T-cell (primary cell): ENCODE measurements around the gene LIPT2. TPM values are rescaled to one million over a fixed set of nuclear protein-coding genes. Genes with fewer than 3 reads are reported as not detected.

Source experiments
- ATAC-seq, 4 experiments: fragments of 200-7000 bp in 3 of 4; fragments of 150-1000 bp in 1 of 4; cut with Tn5 transposase; replicated peaks in 1 of 4; 1 replicate in 3 of 4; 2 replicates in 1 of 4; pipeline ENCODE4 v1.10.0; 2021; ENCODE audit warnings: moderate library complexity in 3 of 4, mild to moderate bottlenecking in 2 of 4, moderate number of reproducible peaks in 1 of 4
- CTCF ChIA-PET, 2 donors: fragments of 300-600 bp; sonication (Branson Sonifier 250); formaldehyde crosslinking; loops; one replicate each; lab custom pipeline; 2022; ENCODE audit warnings: antibody characterized with exemption in 2 of 2; lab: Charles Lee
- POLR2A ChIA-PET, 2 donors: fragments of 300-600 bp; sonication (Branson Sonifier 250); formaldehyde crosslinking; loops; one replicate each; lab custom pipeline; 2022; ENCODE audit warnings: antibody characterized with exemption in 2 of 2; lab: Charles Lee
- DNase-seq, 35 experiments: peaks; one replicate each; pipeline versions ENCODE4 v3.0.0 to v3.0.0-alpha.2; 2013 to 2023
- H3K27ac ChIP-seq: one replicate; pipeline ENCODE4 v1.5.1; 2013; ENCODE audit warnings: low read length
- H3K27me3 ChIP-seq, 2 experiments: replicated peaks in 1 of 2; 1 replicate in 1 of 2; 2 replicates in 1 of 2; pipeline versions ENCODE4 v1.6.1 to v1.7.0; 2013; ENCODE audit warnings: low read length in 1 of 2, mixed read lengths in 1 of 2; ENCODE audit not compliant: control insufficient read depth in 2 of 2, insufficient read depth in 2 of 2; ENCODE audit errors: extremely low read depth in 1 of 2
- H3K36me3 ChIP-seq, 2 donors: 1 replicate in 1 of 2; 2 replicates in 1 of 2; pipeline versions ENCODE4 v1.6.1 to v1.7.0; 2013; ENCODE audit warnings: low read length in 1 of 2; ENCODE audit not compliant: control insufficient read depth in 2 of 2, insufficient read depth in 1 of 2; ENCODE audit errors: extremely low read depth in 1 of 2
- H3K4me1 ChIP-seq, 2 experiments: 1 replicate in 1 of 2; 2 replicates in 1 of 2; pipeline versions ENCODE4 v1.6.1 to v1.7.0; 2013; ENCODE audit warnings: low read length in 2 of 2, mixed read lengths in 1 of 2; ENCODE audit not compliant: insufficient read depth in 2 of 2, control insufficient read depth in 1 of 2; ENCODE audit errors: extremely low read depth in 1 of 2
- H3K4me3 ChIP-seq, 2 donors: 1 replicate in 1 of 2; 2 replicates in 1 of 2; pipeline versions ENCODE4 v1.5.1 to v1.7.0; 2013; ENCODE audit warnings: mild to moderate bottlenecking in 2 of 2, low read length in 1 of 2, moderate library complexity in 1 of 2; ENCODE audit not compliant: control insufficient read depth in 1 of 2; ENCODE audit errors: extremely low read depth in 1 of 2
- H3K9me3 ChIP-seq: 2 replicates; pipeline ENCODE4 v1.7.0; 2013
- H3K27ac Mint-ChIP-seq, 2 donors: one replicate each; pipeline ENCODE4 v1.8.0; 2020 to 2021; ENCODE audit warnings: mild to moderate bottlenecking in 2 of 2, mixed read lengths in 2 of 2
- H3K27me3 Mint-ChIP-seq, 2 donors: one replicate each; pipeline ENCODE4 v1.8.0; 2021 to 2022; ENCODE audit warnings: mixed read lengths in 2 of 2
- H3K36me3 Mint-ChIP-seq: one replicate; pipeline ENCODE4 v1.8.0; 2021; ENCODE audit warnings: mixed read lengths
- H3K4me1 Mint-ChIP-seq, 3 donors: one replicate each; pipeline ENCODE4 v1.8.0; 2020 to 2022; ENCODE audit warnings: mixed read lengths in 3 of 3, mild to moderate bottlenecking in 1 of 3
- H3K4me3 Mint-ChIP-seq, 3 donors: one replicate each; pipeline ENCODE4 v1.8.0; 2020 to 2022; ENCODE audit warnings: mild to moderate bottlenecking in 3 of 3, mixed read lengths in 3 of 3, moderate library complexity in 3 of 3
- H3K9me3 Mint-ChIP-seq, 3 donors: one replicate each; pipeline ENCODE4 v1.8.0; 2020 to 2022; ENCODE audit warnings: mixed read lengths in 3 of 3
- WGBS: methylation state at CpG from one replicate; pipeline ENCODE4 v1.1.5; 2013; ENCODE audit warnings: missing lambda C conversion rate; ENCODE audit not compliant: insufficient coverage; 5-methylcytosine and 5-hydroxymethylcytosine counted together
- total RNA-seq, 35 experiments: library from RNA in 6 of 35; stranded (reverse) in 6 of 35; fragments of 120-200 nt in 1 of 35; gene quantifications; one replicate each; pipeline versions ENCODE4 v1.2.1 to v1.2.4 and lab custom pipeline; 2013 to 2026

Gene LIPT2
- total RNA-seq, 5 donors from 2014 or later (not counting 1 experiment from before 2014, with no cell fraction given): 8.9 to 16.1 (median 11.5) TPM

GRCh38 chr11:74534216-74534945 is 40.9 kb upstream of the LIPT2 start:
- H3K36me3 ChIP-seq: no peaks in the 10 kb centered on the region
- H3K4me1 ChIP-seq: no peaks in the 10 kb centered on the region
- peaks cover 6 to 8% of the 10 kb centered on the region in 2 donors for H3K27me3 Mint-ChIP-seq
- 90% methylated on average over 3 of the region's 8 CpGs for WGBS
- H3K4me3 ChIP-seq: no peak overlapping the region
- ATAC-seq: no peak
- H3K36me3 Mint-ChIP-seq: no peaks in the 10 kb centered on the region
- DNase-seq: no peak
- peaks cover 0 to 3% of the 10 kb centered on the region in 2 experiments for H3K27me3 ChIP-seq
- peaks cover 8 to 16% (median 15%) of the 10 kb centered on the region in 3 donors for H3K9me3 Mint-ChIP-seq
- H3K27ac ChIP-seq: no peak overlapping the region
- CTCF ChIA-PET: no interaction called here
- peak overlapping the region in 1 of 2 donors; percentile 13 for H3K27ac Mint-ChIP-seq
- no peak overlapping the region for H3K4me3 Mint-ChIP-seq
- H3K9me3 ChIP-seq: no peaks in the 10 kb centered on the region
- POLR2A ChIA-PET: no interaction called here
- H3K4me1 Mint-ChIP-seq: no peaks in the 10 kb centered on the region

- ChIA-PET POLR2A (no interaction called here), CTCF (no interaction called here)
- Histone ChIP-seq H3K4me1 (no peaks in the 10 kb centered on the region), H3K27ac (no peak overlapping the region), H3K4me3 (no peak overlapping the region), H3K36me3 (no peaks in the 10 kb centered on the region), H3K9me3 (no peaks in the 10 kb centered on the region), H3K27me3 (peaks cover 0 to 3% of the 10 kb centered on the region in 2 experiments)
- H3K9me3 Mint-ChIP-seq: peaks cover 8 to 14% (median 13%) of the 10 kb centered on the region in 3 donors
- ATAC-seq (no peak), DNase-seq (no peak)
- 83% methylated on average over 4 of the region's 9 CpGs for WGBS
- no peak overlapping the region for H3K4me3 Mint-ChIP-seq
- no peaks in the 10 kb centered on the region for H3K36me3 Mint-ChIP-seq
- no peak overlapping the region for H3K27ac Mint-ChIP-seq
- H3K4me1 Mint-ChIP-seq: no peaks in the 10 kb centered on the region
- H3K27me3 Mint-ChIP-seq: peaks cover 6 to 8% of the 10 kb centered on the region in 2 donors
Observed at GRCh38 chr11:74533421-74533820, 39.9 kb upstream of the LIPT2 start.

GRCh38 chr11:74532501-74533246 is 39.1 kb upstream of the LIPT2 start:
- Mint-ChIP-seq H3K27ac (no peak overlapping the region), H3K4me3 (no peak overlapping the region), H3K9me3 (peaks cover 3 to 8% (median 6%) of the 10 kb centered on the region in 3 donors), H3K36me3 (no peaks in the 10 kb centered on the region), H3K27me3 (peaks cover 6 to 8% of the 10 kb centered on the region in 2 donors), H3K4me1 (no peaks in the 10 kb centered on the region)
- no peak for DNase-seq
- ATAC-seq: no peak
- Histone ChIP-seq H3K9me3 (no peaks in the 10 kb centered on the region), H3K4me3 (no peak overlapping the region), H3K27ac (no peak overlapping the region), H3K27me3 (peaks cover 0 to 3% of the 10 kb centered on the region in 2 experiments), H3K36me3 (no peaks in the 10 kb centered on the region), H3K4me1 (no peaks in the 10 kb centered on the region)
- no CpG with 5 or more reads among the region's 5 CpGs for WGBS
- ChIA-PET POLR2A (no interaction called here), CTCF (no interaction called here)

- no peaks in the 10 kb centered on the region for H3K9me3 Mint-ChIP-seq
- Histone ChIP-seq H3K9me3 (no peaks in the 10 kb centered on the region), H3K27me3 (peaks cover 0 to 5% of the 10 kb centered on the region in 2 experiments), H3K27ac (no peak overlapping the region), H3K4me1 (no peaks in the 10 kb centered on the region), H3K4me3 (no peak overlapping the region), H3K36me3 (no peaks in the 10 kb centered on the region)
- H3K27me3 Mint-ChIP-seq: peaks cover 5 to 10% of the 10 kb centered on the region in 2 donors
- ChIA-PET CTCF (no interaction called here), POLR2A (no interaction called here)
- no peak overlapping the region for H3K4me3 Mint-ChIP-seq
- no peaks in the 10 kb centered on the region for H3K36me3 Mint-ChIP-seq
- WGBS: no CpG with 5 or more reads among the region's 2 CpGs
- DNase-seq: no peak
- no peak overlapping the region for H3K27ac Mint-ChIP-seq
- no peaks in the 10 kb centered on the region for H3K4me1 Mint-ChIP-seq
- no peak for ATAC-seq
Observed at GRCh38 chr11:74524978-74525377, 31.5 kb upstream of the LIPT2 start.

GRCh38 chr11:74524501-74524900 is 31.0 kb upstream of the LIPT2 start:
- H3K27ac Mint-ChIP-seq: no peak overlapping the region
- POLR2A ChIA-PET: no interaction called here

GRCh38 chr11:74522776-74523175 is 29.3 kb upstream of the LIPT2 start:
- no peaks in the 10 kb centered on the region for H3K4me1 Mint-ChIP-seq

More at GRCh38 chr11:74524501-74524900, 31.0 kb upstream of the LIPT2 start:
- DNase-seq (no peak), ATAC-seq (no peak)
- H3K27ac ChIP-seq: no peak overlapping the region
- CTCF ChIA-PET: no interaction called here
- H3K9me3 ChIP-seq: no peaks in the 10 kb centered on the region
- Mint-ChIP-seq H3K27me3 (peaks cover 7 to 14% of the 10 kb centered on the region in 2 donors), H3K4me3 (no peak overlapping the region), H3K36me3 (no peaks in the 10 kb centered on the region), H3K4me1 (no peaks in the 10 kb centered on the region), H3K9me3 (no peaks in the 10 kb centered on the region)
- no peak overlapping the region for H3K4me3 ChIP-seq
- H3K4me1 ChIP-seq: no peaks in the 10 kb centered on the region
- peaks cover 0 to 10% of the 10 kb centered on the region in 2 experiments for H3K27me3 ChIP-seq
- H3K36me3 ChIP-seq: no peaks in the 10 kb centered on the region
- 100% methylated on average over 1 of the region's 5 CpGs for WGBS

More at GRCh38 chr11:74522776-74523175, 29.3 kb upstream of the LIPT2 start:
- no peaks in the 10 kb centered on the region for H3K36me3 Mint-ChIP-seq
- ATAC-seq (no peak), DNase-seq (no peak)
- peaks cover 0 to under 1% (median under 1%) of the 10 kb centered on the region in 3 donors for H3K9me3 Mint-ChIP-seq
- no peaks in the 10 kb centered on the region for H3K36me3 ChIP-seq
- ChIA-PET POLR2A (no interaction called here), CTCF (no interaction called here)
- H3K4me3 ChIP-seq: no peak overlapping the region
- no peak overlapping the region for H3K4me3 Mint-ChIP-seq
- WGBS: no CpG with 5 or more reads among the region's 3 CpGs
- no peak overlapping the region for H3K27ac Mint-ChIP-seq
- no peak overlapping the region for H3K27ac ChIP-seq
- H3K4me1 ChIP-seq: no peaks in the 10 kb centered on the region
- H3K27me3 ChIP-seq: peaks cover 0 to 12% of the 10 kb centered on the region in 2 experiments
- no peaks in the 10 kb centered on the region for H3K9me3 ChIP-seq
- H3K27me3 Mint-ChIP-seq: peaks cover 7 to 14% of the 10 kb centered on the region in 2 donors
